OCI-LY3 (cell line): Measurements from ENCODE around the gene RAB43.

Experiments used
- CTCF ChIP-seq: fragments of 200-600, 300-600 bp; sonication (generic); IDR thresholded peaks from 2 replicates; pipeline ENCODE4 v1.5.1; 2014; ENCODE audit warnings: antibody characterized with exemption, low read length, low read depth
- EZH2phosphoT487 ChIP-seq: fragments of 200-600 bp; shearing (Covaris generic); IDR thresholded peaks from 2 replicates; pipeline ENCODE4 v1.6.1; 2018; ENCODE audit warnings: antibody characterized with exemption, mixed run types, low read depth

- TF ChIP-seq CTCF (no peak), EZH2phosphoT487 (no peak)
These were observed 10.7 kb upstream of the RAB43 start for GRCh38 chr3:129132097-129132866.
